ENCODE results near the gene MICB. TPM values are rescaled to one million over a fixed set of nuclear protein-coding genes. Genes with fewer than 3 reads are reported as not detected.
"Not testable (repeated sequence)": the region's sequence is repeated elsewhere in the genome, so short reads cannot be mapped to it uniquely, and the experiment has no call there.

The MICB gene
- total RNA-seq, 2 donors from 2014 or later = 1.6 to 3.1 TPM

- no peaks in the 10 kb centered on the region for H3K4me1 ChIP-seq
- no peak overlapping the region for H3K4me3 ChIP-seq
- TF ChIP-seq, protein P1, sequence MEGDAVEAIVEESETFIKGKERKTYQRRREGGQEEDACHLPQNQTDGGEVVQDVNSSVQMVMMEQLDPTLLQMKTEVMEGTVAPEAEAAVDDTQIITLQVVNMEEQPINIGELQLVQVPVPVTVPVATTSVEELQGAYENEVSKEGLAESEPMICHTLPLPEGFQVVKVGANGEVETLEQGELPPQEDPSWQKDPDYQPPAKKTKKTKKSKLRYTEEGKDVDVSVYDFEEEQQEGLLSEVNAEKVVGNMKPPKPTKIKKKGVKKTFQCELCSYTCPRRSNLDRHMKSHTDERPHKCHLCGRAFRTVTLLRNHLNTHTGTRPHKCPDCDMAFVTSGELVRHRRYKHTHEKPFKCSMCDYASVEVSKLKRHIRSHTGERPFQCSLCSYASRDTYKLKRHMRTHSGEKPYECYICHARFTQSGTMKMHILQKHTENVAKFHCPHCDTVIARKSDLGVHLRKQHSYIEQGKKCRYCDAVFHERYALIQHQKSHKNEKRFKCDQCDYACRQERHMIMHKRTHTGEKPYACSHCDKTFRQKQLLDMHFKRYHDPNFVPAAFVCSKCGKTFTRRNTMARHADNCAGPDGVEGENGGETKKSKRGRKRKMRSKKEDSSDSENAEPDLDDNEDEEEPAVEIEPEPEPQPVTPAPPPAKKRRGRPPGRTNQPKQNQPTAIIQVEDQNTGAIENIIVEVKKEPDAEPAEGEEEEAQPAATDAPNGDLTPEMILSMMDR (IDR thresholded peaks at IDR 0.05) = no peak
- no peaks in the 10 kb centered on the region for H3K9me3 ChIP-seq
- DNase-seq (ENCODE audit: low spot score) = no peak
- H3K27ac ChIP-seq = no peak overlapping the region
- H3K27me3 ChIP-seq = no peaks in the 10 kb centered on the region
- no peaks in the 10 kb centered on the region for H3K36me3 ChIP-seq
Observed at GRCh38 chr6:31485055-31485454, 12.9 kb upstream of the MICB start.

DNA sequence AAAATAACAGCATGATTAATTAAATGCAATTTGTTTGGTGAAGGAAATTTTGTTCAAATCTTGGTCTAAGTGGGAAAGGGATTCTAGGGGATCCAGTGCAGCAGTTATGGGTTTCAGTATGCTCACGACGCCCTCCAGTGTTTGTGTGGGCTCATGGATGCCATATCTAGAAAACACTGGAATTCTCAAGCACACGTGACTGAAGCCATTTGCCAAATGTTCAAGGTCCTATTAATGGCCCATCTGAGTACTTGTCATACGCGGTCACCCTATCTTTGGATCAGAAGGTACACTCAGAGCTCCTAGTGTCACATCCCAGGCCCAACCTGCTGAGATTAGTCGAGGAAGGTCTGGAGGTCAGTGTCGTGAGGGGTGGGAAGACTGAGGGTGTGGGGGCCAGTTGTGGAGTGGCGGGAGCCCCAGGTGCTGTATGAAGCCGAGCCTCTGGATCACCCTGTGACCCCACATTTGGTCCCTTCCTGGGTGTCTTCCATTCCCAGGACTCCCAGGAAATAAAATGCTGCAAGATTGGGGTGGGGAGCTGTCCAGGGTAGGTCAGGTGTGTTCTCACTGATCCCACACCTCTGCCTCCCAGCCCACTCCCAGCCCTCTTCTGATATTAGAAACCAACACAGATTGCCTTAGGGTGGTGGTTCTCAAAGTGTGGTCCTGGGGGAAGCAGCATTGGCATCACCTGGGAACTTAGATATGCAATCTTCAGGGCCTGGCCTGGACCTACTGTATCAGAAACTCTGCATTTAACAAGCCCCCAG, 11.7 kb upstream of the MICB start:
- not testable (repeated sequence) for H3K4me1 ChIP-seq; H3K4me3 ChIP-seq; DNase-seq (ENCODE audit: low spot score); H3K27ac ChIP-seq; H3K27me3 ChIP-seq; H3K9me3 ChIP-seq; H3K36me3 ChIP-seq

DNA sequence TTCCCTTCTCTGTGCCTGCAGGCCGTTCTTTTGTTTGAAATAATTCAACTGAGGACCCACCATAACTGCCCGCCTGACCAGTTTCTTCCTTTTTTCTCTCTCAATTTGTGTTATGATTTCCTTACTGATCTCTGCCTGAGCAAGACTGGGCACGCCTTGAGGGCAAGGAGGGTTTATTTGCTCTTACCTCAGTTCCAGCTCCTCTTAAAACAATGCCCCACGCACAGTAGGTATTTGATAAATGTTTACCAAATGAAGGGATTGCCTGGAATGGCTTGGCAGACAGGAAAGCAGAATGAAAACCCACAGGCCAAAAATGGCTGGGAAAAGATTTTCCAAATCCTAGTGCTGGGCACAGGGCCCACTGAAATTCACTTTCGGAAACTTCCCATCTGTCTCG, 10.3 kb upstream of the MICB start:
- not testable (repeated sequence) for DNase-seq (ENCODE audit: low spot score); H3K36me3 ChIP-seq; H3K27me3 ChIP-seq; H3K27ac ChIP-seq; H3K4me1 ChIP-seq; H3K9me3 ChIP-seq; H3K4me3 ChIP-seq

- DNase-seq (ENCODE audit: low spot score) = no peak
- H3K4me1 ChIP-seq = peaks cover 0 to 2% of the 10 kb centered on the region in 2 donors
- no peaks in the 10 kb centered on the region for H3K27me3 ChIP-seq
- H3K27ac ChIP-seq = no peak overlapping the region
- TF ChIP-seq, protein P1 (IDR thresholded peaks at IDR 0.05) = no peak
- H3K9me3 ChIP-seq = no peaks in the 10 kb centered on the region
- H3K36me3 ChIP-seq = no peaks in the 10 kb centered on the region
- H3K4me3 ChIP-seq = no peak overlapping the region
Observed at GRCh38 chr6:31489086-31489485, 8.9 kb upstream of the MICB start.

DNA sequence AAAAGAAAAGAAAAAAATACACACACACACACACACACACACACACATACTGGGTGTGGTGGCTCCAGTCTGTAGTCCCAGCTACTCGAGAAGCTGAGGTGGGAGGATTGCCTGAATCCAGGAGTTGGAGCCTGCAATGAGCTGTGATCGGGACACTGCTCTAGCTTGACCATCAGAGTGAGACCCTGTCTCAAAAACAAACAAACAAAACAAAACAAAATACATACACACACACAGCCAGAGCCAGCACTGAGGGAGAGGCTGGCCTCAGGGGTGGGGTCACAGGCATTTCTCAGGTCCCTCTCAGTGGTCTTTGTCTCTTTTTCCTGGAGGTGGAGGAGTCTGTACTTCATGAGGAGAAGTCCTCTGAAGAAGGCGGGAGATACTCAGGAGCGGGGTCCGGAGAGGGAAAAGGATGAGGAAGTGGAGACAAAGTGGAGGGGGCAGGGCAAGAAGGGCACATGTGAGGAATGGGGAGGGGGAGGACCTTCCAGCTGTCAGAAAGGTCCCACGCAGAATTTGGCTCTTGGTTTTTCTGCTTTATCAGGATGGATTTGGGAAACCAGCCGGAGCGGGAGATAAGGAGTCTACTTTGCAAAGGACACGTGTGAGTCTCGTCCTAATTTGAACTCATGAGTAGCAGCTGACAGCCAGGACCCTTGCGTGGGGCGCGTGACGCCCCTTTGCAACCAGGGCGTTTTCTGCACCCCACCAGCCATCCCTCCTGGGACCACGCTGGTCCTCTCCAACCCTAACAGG, 7.7 kb upstream of the MICB start:
- H3K27me3 ChIP-seq = no peaks in the 10 kb centered on the region
- no peaks in the 10 kb centered on the region for H3K36me3 ChIP-seq
- H3K4me3 ChIP-seq = no peak overlapping the region
- no peaks in the 10 kb centered on the region for H3K9me3 ChIP-seq
- TF ChIP-seq, protein P1 (IDR thresholded peaks at IDR 0.05) = no peak
- no peak overlapping the region for H3K27ac ChIP-seq
- DNase-seq (ENCODE audit: low spot score) = no peak
- H3K4me1 ChIP-seq = peaks cover 0 to 6% of the 10 kb centered on the region in 2 donors

DNA sequence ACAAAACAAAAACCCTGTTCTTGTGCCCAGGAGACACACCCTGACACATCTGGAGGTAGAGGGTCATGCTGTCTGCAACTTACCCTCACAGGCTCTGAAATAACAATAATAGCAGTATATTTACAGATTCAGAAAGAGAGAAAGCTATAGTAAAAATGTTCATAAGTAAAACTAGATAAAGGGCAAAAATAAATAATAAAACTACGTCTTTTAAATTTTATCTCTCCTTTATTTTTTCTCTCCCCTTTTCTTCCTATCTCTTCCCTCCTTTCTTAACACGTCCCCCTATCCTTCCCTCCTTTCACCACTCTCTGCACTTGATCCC, 4.4 kb upstream of the MICB start:
- Histone ChIP-seq H3K27ac (peak overlapping the region in 1 of 2 donors; percentile 74), H3K4me3 (peak overlapping the region in 1 of 2 donors; percentile 59), H3K4me1 (peaks cover 0 to 18% of the 10 kb centered on the region in 2 donors)
- H3K27me3 ChIP-seq; H3K9me3 ChIP-seq; H3K36me3 ChIP-seq; DNase-seq (ENCODE audit: low spot score): not testable (repeated sequence)

GRCh38 chr6:31493875-31494694, 3.9 kb upstream of the MICB start:
- Histone ChIP-seq H3K4me3 (peak overlapping the region; percentile 50 to 59), H3K36me3 (no peaks in the 10 kb centered on the region), H3K27ac (peak overlapping the region; percentile 74 to 79), H3K4me1 (peaks cover 0 to 23% of the 10 kb centered on the region in 2 donors), H3K27me3 (no peaks in the 10 kb centered on the region), H3K9me3 (no peaks in the 10 kb centered on the region)
- TF ChIP-seq, protein P1 (IDR thresholded peaks at IDR 0.05) = peak; percentile 59 to 85
- DNase-seq (ENCODE audit: low spot score) = peak; percentile 86
